Measurements from ENCODE around the gene HS6ST3. TPM values are rescaled to one million over a fixed set of nuclear protein-coding genes. Genes with fewer than 3 reads are reported as not detected.

The HS6ST3 gene
- total and polyA plus RNA-seq, 2 of the 13 experiments (the other 11 are each of a cell fraction or from before 2014, with no cell fraction given), result not detected

GRCh38 chr13:96746886-96747285 lies 657.0 kb downstream of the HS6ST3 start:
- no peaks in the 10 kb centered on the region for H3K9me3 ChIP-seq (ENCODE audit: low read length)
- H3K27ac ChIP-seq (ENCODE audit: extremely low read length, insufficient read depth, low read length), result no peak overlapping the region
- no peak overlapping the region for H3K4me2 ChIP-seq (ENCODE audit: low read depth, low read length)
- ChIA-PET CTCF (ENCODE audit: low intra/inter-chr PET ratio, low total read pairs) (no interaction called here), POLR2A (no interaction called here)
- no peak for TF ChIP-seq ZNF619 (CRISPR knock-in tag; IDR thresholded peaks at IDR 0.05)
- no peaks in the 10 kb centered on the region; a peak in 1 of 5 replicates for H3K27me3 ChIP-seq (ENCODE audit: control insufficient read depth in 1 of 2, insufficient read depth in 2 of 2, low read length in 2 of 2)
- FAIRE-seq, result no peak
- 7% methylated on average over 1 of the region's 1 CpG for WGBS (ENCODE audit: low lambda C conversion rate)
- DNase-seq (ENCODE audit: low spot score), result no peak
- H3K4me1 ChIP-seq (ENCODE audit: insufficient read depth, low read length), result no peaks in the 10 kb centered on the region
- H3K4me3 ChIP-seq (replicated peaks in 1 of 3; ENCODE audit: insufficient read depth in 1 of 3, low read depth in 2 of 3, low read length in 3 of 3), result no peak overlapping the region
- no peak overlapping the region for H2AFZ ChIP-seq (ENCODE audit: low read length)
- no TSS peak for BruUV-seq (replicated peaks)
- H4K20me1 ChIP-seq (ENCODE audit: insufficient read depth, low read length), result no peaks in the 10 kb centered on the region
- intact Hi-C loops (cut with micrococcal nuclease; ENCODE audit: unreplicated experiment), result no loop called here
- H3K9ac ChIP-seq (ENCODE audit: insufficient read depth, low read depth, low read length), result no peak overlapping the region
- no peaks in the 10 kb centered on the region for H3K36me3 ChIP-seq (replicated peaks in 1 of 2; ENCODE audit: control insufficient read depth in 1 of 2, insufficient read depth in 2 of 2, low read length in 2 of 2)
- in situ Hi-C loops (cut with HindIII; ENCODE audit: extremely low pct_ligation_motif_present, low pct_unique_long_range_greater_than_20kb), result no loop called here
- no peaks in the 10 kb centered on the region for H3K79me2 ChIP-seq (ENCODE audit: insufficient read depth, low read length)
- no peak for ATAC-seq

DNA sequence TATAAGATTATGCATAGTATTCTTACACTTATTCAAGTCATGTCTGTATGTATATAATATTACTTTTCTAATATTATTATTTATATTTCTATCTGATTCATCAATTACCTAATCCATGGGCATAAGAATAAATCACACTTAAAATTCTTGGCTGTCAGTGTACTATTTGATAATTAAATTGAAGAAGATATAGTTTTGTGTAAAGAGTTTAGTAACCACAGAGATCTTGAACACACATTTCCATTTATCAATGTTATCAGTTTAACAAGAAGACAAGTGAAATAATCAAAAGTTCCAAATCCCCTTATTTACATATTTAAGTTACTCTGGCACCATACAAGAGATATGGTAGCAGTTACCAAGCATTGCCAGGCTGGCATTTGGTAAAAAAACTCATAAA lies 659.9 kb downstream of the HS6ST3 start:
- CTCF ChIA-PET (ENCODE audit: low intra/inter-chr PET ratio, low total read pairs), result no interaction called here
- no peak overlapping the region for H3K4me2 ChIP-seq (ENCODE audit: low read depth, low read length)
- ATAC-seq, result no peak

DNA sequence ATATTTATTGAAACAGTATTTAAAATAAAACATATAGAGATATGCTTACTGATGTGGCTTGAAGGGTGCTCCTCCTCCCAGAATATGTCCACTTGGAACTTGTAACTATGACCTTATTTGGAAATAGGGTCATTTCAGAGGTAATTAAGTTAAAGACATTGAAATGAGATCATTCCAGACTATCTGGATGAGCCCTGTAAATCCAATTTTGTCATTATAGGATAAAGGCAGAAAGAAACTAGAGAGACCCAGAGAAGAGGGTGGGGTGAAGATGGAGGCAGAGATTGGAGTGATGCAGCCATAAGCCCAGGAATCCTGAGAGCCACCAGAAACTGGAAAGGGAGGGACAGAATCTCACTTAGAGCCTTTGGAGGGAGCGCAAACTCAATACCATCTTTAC lies 661.2 kb downstream of the HS6ST3 start:
- Histone ChIP-seq H3K4me3 (replicated peaks in 1 of 3; ENCODE audit: insufficient read depth in 1 of 3, low read depth in 2 of 3, low read length in 3 of 3) (no peak overlapping the region), H4K20me1 (ENCODE audit: insufficient read depth, low read length) (no peaks in the 10 kb centered on the region), H3K36me3 (replicated peaks in 1 of 2; ENCODE audit: control insufficient read depth in 1 of 2, insufficient read depth in 2 of 2, low read length in 2 of 2) (no peaks in the 10 kb centered on the region), H3K9me3 (ENCODE audit: low read length) (no peaks in the 10 kb centered on the region), H3K27ac (ENCODE audit: extremely low read length, insufficient read depth, low read length) (no peak overlapping the region), H3K4me2 (ENCODE audit: low read depth, low read length) (no peak overlapping the region), H2AFZ (ENCODE audit: low read length) (no peak overlapping the region), H3K4me1 (ENCODE audit: insufficient read depth, low read length) (no peaks in the 10 kb centered on the region), H3K9ac (ENCODE audit: insufficient read depth, low read depth, low read length) (no peak overlapping the region), H3K79me2 (ENCODE audit: insufficient read depth, low read length) (no peaks in the 10 kb centered on the region), H3K27me3 (ENCODE audit: control insufficient read depth in 1 of 2, insufficient read depth in 2 of 2, low read length in 2 of 2) (no peaks in the 10 kb centered on the region)
- no peak for FAIRE-seq
- no peak for DNase-seq (ENCODE audit: low spot score)
- BruUV-seq (replicated peaks), result no TSS peak
- CTCF ChIA-PET (ENCODE audit: low intra/inter-chr PET ratio, low total read pairs), result no interaction called here
- intact Hi-C loops (cut with micrococcal nuclease; ENCODE audit: unreplicated experiment) (no loop called here), in situ Hi-C loops (cut with HindIII; ENCODE audit: extremely low pct_ligation_motif_present, low pct_unique_long_range_greater_than_20kb) (no loop called here)
- POLR2A ChIA-PET, result no interaction called here
- 67% methylated on average over 1 of the region's 1 CpG for WGBS (ENCODE audit: low lambda C conversion rate)
- no peak for ATAC-seq
- no peak for TF ChIP-seq NCOA5 (CRISPR knock-in tag; IDR thresholded peaks at IDR 0.05)
- no peak for TF ChIP-seq ZNF761 (CRISPR knock-in tag; conservative IDR thresholded peaks at IDR 0.05)
- no peak for TF ChIP-seq TEAD2 (CRISPR knock-in tag; IDR thresholded peaks at IDR 0.05)
- TF ChIP-seq HOXA9 (CRISPR knock-in tag; IDR thresholded peaks at IDR 0.05; ENCODE audit: borderline replicate concordance), result no peak
- no peak for TF ChIP-seq ZNF263 (CRISPR knock-in tag; IDR thresholded peaks at IDR 0.05)
- TF ChIP-seq ERF (CRISPR knock-in tag; IDR thresholded peaks at IDR 0.05), result no peak
- no peak for TF ChIP-seq NFE2L1 (CRISPR knock-in tag; IDR thresholded peaks at IDR 0.05; ENCODE audit: borderline replicate concordance)
- no peak for TF ChIP-seq SOX5 (CRISPR knock-in tag; IDR thresholded peaks at IDR 0.05; ENCODE audit: borderline replicate concordance)
- TF ChIP-seq KLF12 (CRISPR knock-in tag; IDR thresholded peaks at IDR 0.05; ENCODE audit: borderline replicate concordance), result no peak
- TF ChIP-seq, protein P1, sequence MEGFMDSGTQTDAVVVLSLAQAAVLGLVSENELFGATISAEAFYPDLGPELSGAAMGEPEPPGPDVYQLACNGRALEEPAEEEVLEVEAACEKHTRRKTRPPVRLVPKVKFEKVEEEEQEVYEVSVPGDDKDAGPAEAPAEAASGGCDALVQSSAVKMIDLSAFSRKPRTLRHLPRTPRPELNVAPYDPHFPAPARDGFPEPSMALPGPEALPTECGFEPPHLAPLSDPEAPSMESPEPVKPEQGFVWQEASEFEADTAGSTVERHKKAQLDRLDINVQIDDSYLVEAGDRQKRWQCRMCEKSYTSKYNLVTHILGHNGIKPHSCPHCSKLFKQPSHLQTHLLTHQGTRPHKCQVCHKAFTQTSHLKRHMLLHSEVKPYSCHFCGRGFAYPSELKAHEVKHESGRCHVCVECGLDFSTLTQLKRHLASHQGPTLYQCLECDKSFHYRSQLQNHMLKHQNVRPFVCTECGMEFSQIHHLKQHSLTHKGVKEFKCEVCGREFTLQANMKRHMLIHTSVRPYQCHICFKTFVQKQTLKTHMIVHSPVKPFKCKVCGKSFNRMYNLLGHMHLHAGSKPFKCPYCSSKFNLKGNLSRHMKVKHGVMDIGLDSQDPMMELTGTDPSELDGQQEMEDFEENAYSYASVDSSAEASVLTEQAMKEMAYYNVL (CRISPR knock-in tag; IDR thresholded peaks at IDR 0.05; ENCODE audit: borderline replicate concordance), result no peak
- TF ChIP-seq KDM2A (CRISPR knock-in tag; IDR thresholded peaks at IDR 0.05; ENCODE audit: borderline replicate concordance, low read depth), result no peak

More for the DNA sequence above, 659.9 kb downstream of the HS6ST3 start:
- Histone ChIP-seq H2AFZ (ENCODE audit: low read length) (no peak overlapping the region), H3K9ac (ENCODE audit: insufficient read depth, low read depth, low read length) (no peak overlapping the region), H3K27ac (ENCODE audit: extremely low read length, insufficient read depth, low read length) (no peak overlapping the region), H3K36me3 (replicated peaks in 1 of 2; ENCODE audit: control insufficient read depth in 1 of 2, insufficient read depth in 2 of 2, low read length in 2 of 2) (no peaks in the 10 kb centered on the region), H4K20me1 (ENCODE audit: insufficient read depth, low read length) (no peaks in the 10 kb centered on the region), H3K9me3 (ENCODE audit: low read length) (no peaks in the 10 kb centered on the region), H3K27me3 (ENCODE audit: control insufficient read depth in 1 of 2, insufficient read depth in 2 of 2, low read length in 2 of 2) (no peaks in the 10 kb centered on the region; a peak in 1 of 5 replicates), H3K4me3 (replicated peaks in 1 of 3; ENCODE audit: insufficient read depth in 1 of 3, low read depth in 2 of 3, low read length in 3 of 3) (no peak overlapping the region), H3K79me2 (ENCODE audit: insufficient read depth, low read length) (no peaks in the 10 kb centered on the region), H3K4me1 (ENCODE audit: insufficient read depth, low read length) (no peaks in the 10 kb centered on the region)
- no TSS peak for BruUV-seq (replicated peaks)
- intact Hi-C loops (cut with micrococcal nuclease; ENCODE audit: unreplicated experiment) (no loop called here), in situ Hi-C loops (cut with HindIII; ENCODE audit: extremely low pct_ligation_motif_present, low pct_unique_long_range_greater_than_20kb) (no loop called here)
- no peak for FAIRE-seq
- TF ChIP-seq ERF (CRISPR knock-in tag; IDR thresholded peaks at IDR 0.05), result no peak
- no peak for TF ChIP-seq NCOA5 (CRISPR knock-in tag; IDR thresholded peaks at IDR 0.05)
- no peak for TF ChIP-seq ISX (CRISPR knock-in tag; conservative IDR thresholded peaks at IDR 0.05)
- POLR2A ChIA-PET, result no interaction called here
- no peak for DNase-seq (ENCODE audit: low spot score)
